Liver (tissue), 9 donors: ENCODE results near the gene WDR1. TPM values are rescaled to one million over a fixed set of nuclear protein-coding genes. Genes with fewer than 3 reads are reported as not detected.

Experiments
- DNase-seq: peaks from one replicate; pipeline ENCODE4 v3.0.0-alpha.2; 2017; ENCODE audit warnings: low spot score
- H3K27ac ChIP-seq, 2 donors: one replicate each; pipeline ENCODE4 v1.7.0; 2013; ENCODE audit warnings: inconsistent platforms in 2 of 2, low read length in 2 of 2, control low read depth in 1 of 2, low read depth in 1 of 2, mild to moderate bottlenecking in 1 of 2
- H3K27me3 ChIP-seq, 4 donors: one replicate each; pipeline versions ENCODE4 v1.6.1 to v1.7.0; 2013; ENCODE audit warnings: low read length in 3 of 4, inconsistent platforms in 1 of 4, mild to moderate bottlenecking in 1 of 4, moderate library complexity in 1 of 4; ENCODE audit not compliant: control insufficient read depth in 4 of 4, insufficient read depth in 4 of 4
- H3K36me3 ChIP-seq, 4 donors: one replicate each; pipeline versions ENCODE4 v1.6.1 to v1.7.0; 2013; ENCODE audit warnings: low read length in 3 of 4, mild to moderate bottlenecking in 3 of 4, low read depth in 1 of 4, moderate library complexity in 1 of 4; ENCODE audit not compliant: control insufficient read depth in 4 of 4, insufficient read depth in 3 of 4
- H3K4me1 ChIP-seq, 4 donors: one replicate each; pipeline versions ENCODE4 v1.6.1 to v1.7.0; 2013; ENCODE audit warnings: low read length in 3 of 4, mild to moderate bottlenecking in 3 of 4, moderate library complexity in 1 of 4; ENCODE audit not compliant: control insufficient read depth in 4 of 4, insufficient read depth in 4 of 4
- H3K4me3 ChIP-seq, 3 donors: one replicate each; pipeline versions ENCODE4 v1.6.1 to v1.7.0; 2013; ENCODE audit warnings: low read length in 3 of 3, control low read depth in 1 of 3, low read depth in 1 of 3, mild to moderate bottlenecking in 1 of 3
- H3K9ac ChIP-seq, 2 donors: one replicate each; pipeline ENCODE4 v1.7.0; 2013; ENCODE audit warnings: low read length in 2 of 2, mild to moderate bottlenecking in 2 of 2, moderate library complexity in 2 of 2, control low read depth in 1 of 2, low read depth in 1 of 2
- H3K9me3 ChIP-seq, 4 donors: one replicate each; pipeline versions ENCODE4 v1.6.1 to v1.7.0; 2013; ENCODE audit warnings: low read length in 3 of 4; ENCODE audit not compliant: control insufficient read depth in 4 of 4
- EGR1 ChIP-seq, 2 donors: IDR thresholded peaks; 2 replicates each; pipeline ENCODE4 v1.6.1; 2016 to 2018; ENCODE audit warnings: antibody characterized with exemption in 2 of 2, low read depth in 2 of 2
- FOXA1 ChIP-seq: IDR thresholded peaks from 2 replicates; pipeline ENCODE4 v1.6.1; 2016; ENCODE audit warnings: antibody characterized with exemption
- FOXA2 ChIP-seq: IDR thresholded peaks from 2 replicates; pipeline ENCODE4 v1.6.1; 2016; ENCODE audit warnings: antibody characterized with exemption
- HNF4G ChIP-seq: IDR thresholded peaks from 2 replicates; pipeline ENCODE4 v1.6.1; 2016; ENCODE audit warnings: antibody characterized with exemption
- JUND ChIP-seq, 2 donors: IDR thresholded peaks; 2 replicates each; pipeline ENCODE4 v1.6.1; 2016; ENCODE audit warnings: antibody characterized with exemption in 2 of 2
- NR2F2 ChIP-seq: IDR thresholded peaks from 2 replicates; pipeline ENCODE4 v1.6.1; 2016; ENCODE audit warnings: antibody characterized with exemption
- RAD21 ChIP-seq, 2 donors: IDR thresholded peaks; 2 replicates each; pipeline ENCODE4 v1.6.1; 2016; ENCODE audit warnings: antibody characterized with exemption in 2 of 2, mild to moderate bottlenecking in 2 of 2
- RXRA ChIP-seq, 2 donors: IDR thresholded peaks; 2 replicates each; pipeline ENCODE4 v1.6.1; 2017 to 2018; ENCODE audit warnings: antibody characterized with exemption in 2 of 2, mild to moderate bottlenecking in 1 of 2
- TAF1 ChIP-seq: conservative IDR thresholded peaks from 2 replicates; pipeline ENCODE4 v1.6.1; 2016; ENCODE audit warnings: antibody characterized with exemption, mild to moderate bottlenecking
- YY1 ChIP-seq: IDR thresholded peaks from 2 replicates; pipeline ENCODE4 v1.6.1; 2016; ENCODE audit warnings: antibody characterized with exemption, mild to moderate bottlenecking
- WGBS: extraction: QIAGEN DNeasy Blood & Tissue Kit; methylation state at CpG from one replicate; pipeline ENCODE4 v1.1.7; 2013; 5-methylcytosine and 5-hydroxymethylcytosine counted together
- polyA plus RNA-seq, 2 donors: library from polyadenylated mRNA; stranded (reverse) in 1 of 2; unstranded in 1 of 2; fragments of 200-250 nt in 1 of 2; fragments of >200 nt in 1 of 2; fragmentation: Nextera tagmentation in 1 of 2; extraction: Ambion mirVana in 1 of 2; gene quantifications; one replicate each; pipeline versions ENCODE4 v1.2.1 to v1.2.3, GENCODE V29; 2013 to 2015
- total RNA-seq, 2 donors: library from RNA; depleted of rRNA; stranded (reverse); fragments of >200 nt; gene quantifications; one replicate each; pipeline ENCODE4 v1.2.3, GENCODE V29; 2014
- TF ChIP-seq, protein P1 (sequence below): IDR thresholded peaks from 2 replicates; pipeline ENCODE4 v1.6.1; 2016; ENCODE audit warnings: antibody characterized with exemption
- TF ChIP-seq, protein P2 (sequence below): IDR thresholded peaks from 2 replicates; pipeline ENCODE4 v1.6.1; 2016; ENCODE audit warnings: antibody characterized with exemption
- TF ChIP-seq, protein P3 (sequence below): fragments of 150-350 bp; IDR thresholded peaks from 2 replicates; pipeline ENCODE4 v1.5.1; 2017; ENCODE audit warnings: improper control_type of control experiment, low read depth, low read length; ENCODE audit not compliant: missing input control
- TF ChIP-seq, protein P4 (sequence below): IDR thresholded peaks from 2 replicates; pipeline ENCODE4 v1.6.1; 2016; ENCODE audit warnings: antibody characterized with exemption
- TF ChIP-seq, protein P5 (sequence below): IDR thresholded peaks from 2 replicates; pipeline ENCODE4 v1.6.1; 2016; ENCODE audit warnings: antibody characterized with exemption, mild to moderate bottlenecking
- donor health status: healthy.
- donor health status: healthy.
- donor health status: healthy.
- donor health status: healthy.
- donor health status: healthy.

Gene WDR1
- total and polyA plus RNA-seq, 4 donors: 31.1 to 97.4 (median 65.7) TPM

DNA sequence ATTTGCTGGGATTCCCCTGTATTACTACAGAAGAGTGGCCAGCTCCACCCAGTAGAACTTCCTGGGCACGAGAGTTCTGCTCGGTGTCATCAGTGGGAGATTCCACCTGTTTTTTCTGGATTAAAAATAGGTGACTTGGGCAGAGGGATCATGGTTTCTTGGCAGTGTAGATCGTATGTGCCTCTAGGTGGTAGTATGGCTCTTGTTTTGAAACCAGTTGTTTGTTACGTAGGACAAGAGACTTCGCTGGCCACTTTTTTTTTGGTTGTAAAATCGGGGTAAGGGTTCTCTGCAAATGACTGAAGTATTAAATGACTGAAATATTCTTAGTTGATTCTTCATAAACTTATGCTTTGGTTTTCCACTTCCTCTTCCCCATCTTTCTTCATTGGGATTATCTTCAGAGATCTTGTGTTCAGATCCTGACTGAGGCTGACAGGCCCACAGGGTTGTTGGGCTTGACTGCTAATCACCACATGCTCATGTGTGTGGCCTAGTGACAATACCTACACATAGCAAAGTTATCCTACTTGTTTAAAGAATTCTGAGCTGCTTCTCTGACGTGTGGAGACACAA, 43.8 kb upstream of the WDR1 start (continued):
- TF ChIP-seq, protein P1, sequence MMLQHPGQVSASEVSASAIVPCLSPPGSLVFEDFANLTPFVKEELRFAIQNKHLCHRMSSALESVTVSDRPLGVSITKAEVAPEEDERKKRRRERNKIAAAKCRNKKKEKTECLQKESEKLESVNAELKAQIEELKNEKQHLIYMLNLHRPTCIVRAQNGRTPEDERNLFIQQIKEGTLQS: no peak
- no peak for TF ChIP-seq TAF1

DNA sequence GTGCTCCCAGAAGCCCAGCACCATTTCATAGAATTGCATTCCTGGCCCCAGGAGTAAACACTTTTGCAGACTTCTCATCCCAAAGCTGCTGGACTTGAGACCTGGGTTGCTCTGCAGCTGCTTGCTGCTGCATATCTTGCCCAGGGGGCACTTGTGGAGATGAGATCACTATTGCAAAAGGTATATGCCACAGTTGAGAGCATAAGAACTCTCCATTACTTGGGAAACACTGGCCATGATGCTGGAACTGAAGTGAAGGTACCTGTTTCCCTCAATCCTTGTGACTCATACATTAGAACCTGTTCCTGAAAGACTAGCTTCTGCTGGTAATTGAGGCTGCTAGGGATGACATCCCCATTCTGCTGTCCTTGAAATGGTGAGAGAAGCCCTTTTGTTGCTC, 43.1 kb upstream of the WDR1 start:
- H3K27ac ChIP-seq: no peak overlapping the region
- no peak for DNase-seq
- no peaks in the 10 kb centered on the region for H3K9me3 ChIP-seq
- H3K4me1 ChIP-seq: peaks cover 2 to 26% (median 12%) of the 10 kb centered on the region in 4 donors
- H3K36me3 ChIP-seq: no peaks in the 10 kb centered on the region
- no peak for TF ChIP-seq YY1
- TF ChIP-seq, protein P2, sequence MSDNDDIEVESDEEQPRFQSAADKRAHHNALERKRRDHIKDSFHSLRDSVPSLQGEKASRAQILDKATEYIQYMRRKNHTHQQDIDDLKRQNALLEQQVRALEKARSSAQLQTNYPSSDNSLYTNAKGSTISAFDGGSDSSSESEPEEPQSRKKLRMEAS: no peak
- no peak for TF ChIP-seq NR2F2
- TF ChIP-seq, protein P3, sequence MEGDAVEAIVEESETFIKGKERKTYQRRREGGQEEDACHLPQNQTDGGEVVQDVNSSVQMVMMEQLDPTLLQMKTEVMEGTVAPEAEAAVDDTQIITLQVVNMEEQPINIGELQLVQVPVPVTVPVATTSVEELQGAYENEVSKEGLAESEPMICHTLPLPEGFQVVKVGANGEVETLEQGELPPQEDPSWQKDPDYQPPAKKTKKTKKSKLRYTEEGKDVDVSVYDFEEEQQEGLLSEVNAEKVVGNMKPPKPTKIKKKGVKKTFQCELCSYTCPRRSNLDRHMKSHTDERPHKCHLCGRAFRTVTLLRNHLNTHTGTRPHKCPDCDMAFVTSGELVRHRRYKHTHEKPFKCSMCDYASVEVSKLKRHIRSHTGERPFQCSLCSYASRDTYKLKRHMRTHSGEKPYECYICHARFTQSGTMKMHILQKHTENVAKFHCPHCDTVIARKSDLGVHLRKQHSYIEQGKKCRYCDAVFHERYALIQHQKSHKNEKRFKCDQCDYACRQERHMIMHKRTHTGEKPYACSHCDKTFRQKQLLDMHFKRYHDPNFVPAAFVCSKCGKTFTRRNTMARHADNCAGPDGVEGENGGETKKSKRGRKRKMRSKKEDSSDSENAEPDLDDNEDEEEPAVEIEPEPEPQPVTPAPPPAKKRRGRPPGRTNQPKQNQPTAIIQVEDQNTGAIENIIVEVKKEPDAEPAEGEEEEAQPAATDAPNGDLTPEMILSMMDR: no peak
- TF ChIP-seq, protein P1: no peak
- no peak for TF ChIP-seq JUND (IDR thresholded peaks at IDR 0.05)
- no peak for TF ChIP-seq EGR1 (IDR thresholded peaks at IDR 0.05; ENCODE audit: low read depth in 2 of 2)
- TF ChIP-seq, protein P4, sequence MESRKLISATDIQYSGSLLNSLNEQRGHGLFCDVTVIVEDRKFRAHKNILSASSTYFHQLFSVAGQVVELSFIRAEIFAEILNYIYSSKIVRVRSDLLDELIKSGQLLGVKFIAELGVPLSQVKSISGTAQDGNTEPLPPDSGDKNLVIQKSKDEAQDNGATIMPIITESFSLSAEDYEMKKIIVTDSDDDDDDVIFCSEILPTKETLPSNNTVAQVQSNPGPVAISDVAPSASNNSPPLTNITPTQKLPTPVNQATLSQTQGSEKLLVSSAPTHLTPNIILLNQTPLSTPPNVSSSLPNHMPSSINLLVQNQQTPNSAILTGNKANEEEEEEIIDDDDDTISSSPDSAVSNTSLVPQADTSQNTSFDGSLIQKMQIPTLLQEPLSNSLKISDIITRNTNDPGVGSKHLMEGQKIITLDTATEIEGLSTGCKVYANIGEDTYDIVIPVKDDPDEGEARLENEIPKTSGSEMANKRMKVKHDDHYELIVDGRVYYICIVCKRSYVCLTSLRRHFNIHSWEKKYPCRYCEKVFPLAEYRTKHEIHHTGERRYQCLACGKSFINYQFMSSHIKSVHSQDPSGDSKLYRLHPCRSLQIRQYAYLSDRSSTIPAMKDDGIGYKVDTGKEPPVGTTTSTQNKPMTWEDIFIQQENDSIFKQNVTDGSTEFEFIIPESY: no peak
- TF ChIP-seq RXRA (IDR thresholded peaks at IDR 0.05): no peak
- no peak overlapping the region for H3K4me3 ChIP-seq
- H3K27me3 ChIP-seq: no peaks in the 10 kb centered on the region
- no peak overlapping the region for H3K9ac ChIP-seq

DNA sequence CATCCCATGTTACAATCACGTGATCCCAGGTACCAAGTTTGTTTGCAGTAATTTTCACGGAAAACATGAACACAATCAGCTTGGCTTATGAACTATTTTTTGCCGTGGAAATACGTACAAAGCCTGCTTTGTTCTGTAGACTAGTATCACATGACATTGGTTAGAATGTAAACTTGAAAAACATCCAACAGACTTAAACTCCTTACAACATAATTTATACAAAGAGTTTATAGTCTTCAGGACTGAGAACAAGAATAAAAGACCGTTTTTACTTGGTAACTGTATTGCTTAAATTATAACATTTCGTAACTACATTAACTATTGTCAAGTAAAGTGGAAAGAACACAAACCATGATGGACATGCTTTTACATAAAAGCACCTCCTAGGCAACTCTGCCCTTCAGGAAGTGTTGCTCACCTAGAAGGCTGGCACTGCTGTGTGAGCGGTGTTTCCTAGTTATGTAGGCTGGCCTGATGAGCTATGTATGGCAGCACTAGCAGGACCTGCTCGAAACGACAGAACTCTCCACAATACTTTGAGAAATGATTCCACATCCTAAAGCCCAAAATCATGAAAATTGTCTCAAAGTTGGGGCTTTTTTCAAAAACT, 41.8 kb upstream of the WDR1 start:
- Histone ChIP-seq H3K9me3 (no peaks in the 10 kb centered on the region), H3K9ac (no peak overlapping the region), H3K4me1 (peaks cover 2 to 17% (median 11%) of the 10 kb centered on the region in 4 donors), H3K27me3 (no peaks in the 10 kb centered on the region), H3K27ac (no peak overlapping the region), H3K36me3 (no peaks in the 10 kb centered on the region), H3K4me3 (no peak overlapping the region)
- no peak for TF ChIP-seq FOXA2
- TF ChIP-seq, protein P5, sequence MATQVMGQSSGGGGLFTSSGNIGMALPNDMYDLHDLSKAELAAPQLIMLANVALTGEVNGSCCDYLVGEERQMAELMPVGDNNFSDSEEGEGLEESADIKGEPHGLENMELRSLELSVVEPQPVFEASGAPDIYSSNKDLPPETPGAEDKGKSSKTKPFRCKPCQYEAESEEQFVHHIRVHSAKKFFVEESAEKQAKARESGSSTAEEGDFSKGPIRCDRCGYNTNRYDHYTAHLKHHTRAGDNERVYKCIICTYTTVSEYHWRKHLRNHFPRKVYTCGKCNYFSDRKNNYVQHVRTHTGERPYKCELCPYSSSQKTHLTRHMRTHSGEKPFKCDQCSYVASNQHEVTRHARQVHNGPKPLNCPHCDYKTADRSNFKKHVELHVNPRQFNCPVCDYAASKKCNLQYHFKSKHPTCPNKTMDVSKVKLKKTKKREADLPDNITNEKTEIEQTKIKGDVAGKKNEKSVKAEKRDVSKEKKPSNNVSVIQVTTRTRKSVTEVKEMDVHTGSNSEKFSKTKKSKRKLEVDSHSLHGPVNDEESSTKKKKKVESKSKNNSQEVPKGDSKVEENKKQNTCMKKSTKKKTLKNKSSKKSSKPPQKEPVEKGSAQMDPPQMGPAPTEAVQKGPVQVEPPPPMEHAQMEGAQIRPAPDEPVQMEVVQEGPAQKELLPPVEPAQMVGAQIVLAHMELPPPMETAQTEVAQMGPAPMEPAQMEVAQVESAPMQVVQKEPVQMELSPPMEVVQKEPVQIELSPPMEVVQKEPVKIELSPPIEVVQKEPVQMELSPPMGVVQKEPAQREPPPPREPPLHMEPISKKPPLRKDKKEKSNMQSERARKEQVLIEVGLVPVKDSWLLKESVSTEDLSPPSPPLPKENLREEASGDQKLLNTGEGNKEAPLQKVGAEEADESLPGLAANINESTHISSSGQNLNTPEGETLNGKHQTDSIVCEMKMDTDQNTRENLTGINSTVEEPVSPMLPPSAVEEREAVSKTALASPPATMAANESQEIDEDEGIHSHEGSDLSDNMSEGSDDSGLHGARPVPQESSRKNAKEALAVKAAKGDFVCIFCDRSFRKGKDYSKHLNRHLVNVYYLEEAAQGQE: no peak
- no peak for TF ChIP-seq JUND (IDR thresholded peaks at IDR 0.05)
- TF ChIP-seq NR2F2: no peak
- TF ChIP-seq FOXA1: no peak
- TF ChIP-seq, protein P3: no peak
- no peak for TF ChIP-seq RAD21 (IDR thresholded peaks at IDR 0.05)
- no peak for TF ChIP-seq EGR1 (IDR thresholded peaks at IDR 0.05; ENCODE audit: low read depth in 2 of 2)
- TF ChIP-seq TAF1: no peak
- no peak for TF ChIP-seq YY1
- TF ChIP-seq, protein P1: no peak
- TF ChIP-seq, protein P4: no peak
- no peak for TF ChIP-seq HNF4G
- no peak for DNase-seq
- WGBS: 50% methylated on average over 9 of the region's 9 CpGs
